Measurements from ENCODE around the gene TENM3. TPM values are rescaled to one million over a fixed set of nuclear protein-coding genes. Genes with fewer than 3 reads are reported as not detected.

TENM3 gene
- total RNA-seq, 1 experiment from 2014 or later, result 0.87 TPM

- Histone ChIP-seq H3K4me3 (ENCODE audit: low read length) (no peak overlapping the region), H3F3A (ENCODE audit: low read length, unreplicated experiment) (no peaks in the 10 kb centered on the region), H2AFZ (ENCODE audit: low read length) (no peak overlapping the region), H3K9me2 (replicated peaks; ENCODE audit: low read length) (no peaks in the 10 kb centered on the region), H4K20me1 (ENCODE audit: low read length) (no peaks in the 10 kb centered on the region), H3K9ac (ENCODE audit: low read length) (no peak overlapping the region), H3K9me3 (ENCODE audit: low read length) (no peaks in the 10 kb centered on the region), H3K4me2 (ENCODE audit: low read length) (no peak overlapping the region), H3K27ac (ENCODE audit: low read length) (no peak overlapping the region), H3K4me1 (ENCODE audit: insufficient read depth, low read length) (no peaks in the 10 kb centered on the region), H3K27me3 (ENCODE audit: low read length) (no peaks in the 10 kb centered on the region), H3K79me2 (ENCODE audit: low read length) (no peaks in the 10 kb centered on the region), H3K36me3 (ENCODE audit: low read depth, low read length) (no peaks in the 10 kb centered on the region)
- DNase-seq (no peak), ATAC-seq (no peak)
- CTCF ChIA-PET, result no interaction called here
- intact Hi-C loops (cut with micrococcal nuclease), result no loop called here
- BruUV-seq (replicated peaks), result no TSS peak
- POLR2A ChIA-PET (ENCODE audit: unreplicated experiment), result no interaction called here
- TF ChIP-seq CTCF (conservative IDR thresholded peaks at IDR 0.05; ENCODE audit: low read depth, low read length), result peak; percentile 31; the same call in 1 of the 2 replicates
- TF ChIP-seq EZH2 (IDR thresholded peaks at IDR 0.05; ENCODE audit: low read length, unreplicated experiment), result no peak
Measured at GRCh38 chr4:182306792-182307507, 63.7 kb downstream of the TENM3 start.

GRCh38 chr4:182307746-182308145 is 64.5 kb downstream of the TENM3 start:
- BruUV-seq (replicated peaks), result no TSS peak
- DNase-seq (peak; percentile 40), ATAC-seq (peak; percentile 43)
- Histone ChIP-seq H3K4me2 (ENCODE audit: low read length) (no peak overlapping the region), H3K27ac (ENCODE audit: low read length) (no peak overlapping the region), H3K79me2 (ENCODE audit: low read length) (no peaks in the 10 kb centered on the region), H3K4me1 (ENCODE audit: insufficient read depth, low read length) (no peaks in the 10 kb centered on the region), H3K36me3 (ENCODE audit: low read depth, low read length) (no peaks in the 10 kb centered on the region), H3K9me3 (ENCODE audit: low read length) (no peaks in the 10 kb centered on the region), H2AFZ (ENCODE audit: low read length) (no peak overlapping the region), H3F3A (ENCODE audit: low read length, unreplicated experiment) (no peaks in the 10 kb centered on the region), H3K27me3 (ENCODE audit: low read length) (no peaks in the 10 kb centered on the region), H3K4me3 (ENCODE audit: low read length) (no peak overlapping the region), H3K9me2 (replicated peaks; ENCODE audit: low read length) (no peaks in the 10 kb centered on the region), H3K9ac (ENCODE audit: low read length) (no peak overlapping the region), H4K20me1 (ENCODE audit: low read length) (no peaks in the 10 kb centered on the region)
- intact Hi-C loops (cut with micrococcal nuclease), result no loop called here
- ChIA-PET CTCF (no interaction called here), POLR2A (ENCODE audit: unreplicated experiment) (no interaction called here)
- TF ChIP-seq CTCF (conservative IDR thresholded peaks at IDR 0.05; ENCODE audit: low read depth, low read length) (no peak), EZH2phosphoT487 (IDR thresholded peaks at IDR 0.05; ENCODE audit: borderline replicate concordance, low read length) (no peak), EZH2 (IDR thresholded peaks at IDR 0.05; ENCODE audit: low read length, unreplicated experiment) (no peak)

GRCh38 chr4:182309877-182310276 is 66.7 kb downstream of the TENM3 start:
- Histone ChIP-seq H3K9ac (ENCODE audit: low read length) (no peak overlapping the region), H2AFZ (ENCODE audit: low read length) (no peak overlapping the region), H3K9me2 (replicated peaks; ENCODE audit: low read length) (no peaks in the 10 kb centered on the region), H3K27me3 (ENCODE audit: low read length) (no peaks in the 10 kb centered on the region), H3K4me2 (ENCODE audit: low read length) (no peak overlapping the region), H3K36me3 (ENCODE audit: low read depth, low read length) (no peaks in the 10 kb centered on the region), H4K20me1 (ENCODE audit: low read length) (no peaks in the 10 kb centered on the region), H3K4me1 (ENCODE audit: insufficient read depth, low read length) (no peaks in the 10 kb centered on the region), H3K4me3 (ENCODE audit: low read length) (no peak overlapping the region), H3K9me3 (ENCODE audit: low read length) (no peaks in the 10 kb centered on the region), H3K27ac (ENCODE audit: low read length) (no peak overlapping the region), H3F3A (ENCODE audit: low read length, unreplicated experiment) (no peaks in the 10 kb centered on the region), H3K79me2 (ENCODE audit: low read length) (no peaks in the 10 kb centered on the region)
- TF ChIP-seq CTCF (conservative IDR thresholded peaks at IDR 0.05; ENCODE audit: low read depth, low read length), result no peak
- TF ChIP-seq EZH2phosphoT487 (IDR thresholded peaks at IDR 0.05; ENCODE audit: borderline replicate concordance, low read length), result no peak
- TF ChIP-seq EZH2 (IDR thresholded peaks at IDR 0.05; ENCODE audit: low read length, unreplicated experiment), result no peak
- CTCF ChIA-PET, result no interaction called here
- intact Hi-C loops (cut with micrococcal nuclease), result no loop called here
- BruUV-seq (replicated peaks), result no TSS peak
- no peak for DNase-seq
- POLR2A ChIA-PET (ENCODE audit: unreplicated experiment), result no interaction called here
- ATAC-seq, result no peak
